ENCODE data around the gene DISP2.

DNA sequence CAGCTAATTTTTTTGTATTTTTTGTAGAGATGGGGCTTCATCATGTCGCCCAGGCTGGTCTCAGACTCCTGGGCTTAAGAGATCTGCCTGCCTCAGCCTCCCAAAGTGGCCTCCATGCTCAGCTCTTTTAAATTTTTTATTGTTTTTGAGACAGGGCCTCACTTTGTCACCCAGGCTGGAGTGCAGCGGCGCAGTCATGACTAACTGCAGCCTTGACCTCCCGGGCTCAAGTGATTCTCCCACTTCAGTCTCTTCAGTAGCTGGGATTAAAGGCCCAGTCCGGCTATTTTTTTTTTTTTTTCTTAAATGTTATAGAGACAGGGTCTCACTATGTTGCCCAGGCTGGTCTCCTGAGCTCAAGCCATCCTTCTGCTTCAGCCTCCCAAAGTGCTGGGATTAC is 67.7 kb downstream of the DISP2 start:
- TF ChIP-seq POLR2A (IDR thresholded peaks at IDR 0.05) (no peak), POLR2AphosphoS5 (IDR thresholded peaks at IDR 0.05) (no peak)
- TF ChIP-seq, protein P1, sequence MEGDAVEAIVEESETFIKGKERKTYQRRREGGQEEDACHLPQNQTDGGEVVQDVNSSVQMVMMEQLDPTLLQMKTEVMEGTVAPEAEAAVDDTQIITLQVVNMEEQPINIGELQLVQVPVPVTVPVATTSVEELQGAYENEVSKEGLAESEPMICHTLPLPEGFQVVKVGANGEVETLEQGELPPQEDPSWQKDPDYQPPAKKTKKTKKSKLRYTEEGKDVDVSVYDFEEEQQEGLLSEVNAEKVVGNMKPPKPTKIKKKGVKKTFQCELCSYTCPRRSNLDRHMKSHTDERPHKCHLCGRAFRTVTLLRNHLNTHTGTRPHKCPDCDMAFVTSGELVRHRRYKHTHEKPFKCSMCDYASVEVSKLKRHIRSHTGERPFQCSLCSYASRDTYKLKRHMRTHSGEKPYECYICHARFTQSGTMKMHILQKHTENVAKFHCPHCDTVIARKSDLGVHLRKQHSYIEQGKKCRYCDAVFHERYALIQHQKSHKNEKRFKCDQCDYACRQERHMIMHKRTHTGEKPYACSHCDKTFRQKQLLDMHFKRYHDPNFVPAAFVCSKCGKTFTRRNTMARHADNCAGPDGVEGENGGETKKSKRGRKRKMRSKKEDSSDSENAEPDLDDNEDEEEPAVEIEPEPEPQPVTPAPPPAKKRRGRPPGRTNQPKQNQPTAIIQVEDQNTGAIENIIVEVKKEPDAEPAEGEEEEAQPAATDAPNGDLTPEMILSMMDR (IDR thresholded peaks at IDR 0.05): no peak

All from breast epithelium (tissue), 3 donors.